GM18873 (cell line): ENCODE data around the gene TPO.

Experiments
- ATAC-seq: cut with Tn5 transposase; IDR thresholded peaks from one replicate; pipeline ENCODE4 v1.9.1; 2021; ENCODE audit warnings: mild to moderate bottlenecking, moderate library complexity, moderate number of reproducible peaks; ENCODE audit not compliant: unreplicated experiment, low FRiP score

The TPO gene

GRCh38 chr2:1440581-1440980 lies 27.3 kb downstream of the TPO start:
- ATAC-seq, result no peak

DNA sequence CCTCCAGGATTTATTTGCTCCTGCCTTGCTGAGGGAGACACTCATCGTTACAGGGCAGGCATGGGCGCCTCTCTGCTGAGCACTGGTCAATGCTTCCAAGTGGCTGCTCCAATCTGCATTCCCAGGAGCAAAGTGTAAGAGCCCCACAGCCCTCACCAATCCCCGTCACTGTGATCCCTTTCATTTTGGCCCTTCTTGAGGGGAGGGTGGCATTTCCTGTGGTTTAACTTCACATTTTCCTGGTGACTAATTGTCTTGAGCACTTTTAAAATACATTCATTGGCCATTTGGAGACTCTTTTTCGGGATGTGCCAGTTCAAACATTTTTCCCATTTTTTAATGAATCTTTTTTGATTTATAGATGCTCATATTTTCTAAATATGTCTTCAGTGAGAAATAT lies 33.0 kb downstream of the TPO start:
- ATAC-seq, result no peak

DNA sequence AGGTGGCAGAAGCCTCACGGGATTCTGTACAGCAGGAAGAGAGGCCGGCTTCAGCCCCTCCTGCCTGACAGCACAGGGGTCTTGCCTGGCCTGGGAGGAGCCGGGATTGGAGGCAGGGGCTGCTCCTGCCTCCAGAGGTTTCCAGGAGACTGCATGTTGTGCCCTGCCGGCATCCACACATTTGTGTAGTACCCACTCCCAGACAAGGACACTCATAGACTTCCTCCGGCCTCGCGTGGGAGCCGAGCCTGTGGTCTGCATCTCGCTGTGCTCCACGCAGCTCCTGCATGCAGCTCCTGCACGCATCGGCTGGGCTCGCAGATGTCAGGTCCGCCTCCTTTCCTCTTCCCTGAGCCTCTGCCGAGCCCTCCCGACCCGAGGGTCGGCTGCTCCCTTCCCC lies 34.7 kb downstream of the TPO start:
- ATAC-seq, result no peak

- ATAC-seq, result no peak
Observed at GRCh38 chr2:1450915-1451314, 37.7 kb downstream of the TPO start.

DNA sequence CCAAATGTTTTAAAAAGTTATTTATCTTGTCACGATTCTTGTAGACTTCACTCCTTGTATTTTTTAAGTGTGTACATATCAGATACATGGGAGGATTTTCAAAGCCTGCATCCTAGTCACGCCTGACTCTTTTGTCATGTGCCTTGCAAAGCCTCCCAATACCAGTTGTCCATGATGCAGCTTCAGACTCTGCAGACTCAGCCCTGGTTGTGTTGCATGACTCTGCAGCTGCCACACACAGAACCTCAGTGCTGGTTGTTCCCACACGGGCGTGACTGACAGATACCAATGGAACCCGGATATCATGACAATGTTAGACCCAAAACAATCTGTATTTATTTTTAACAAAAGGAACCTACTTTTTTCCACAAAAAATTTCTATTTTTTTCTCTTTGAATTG lies 38.2 kb downstream of the TPO start:
- no peak for ATAC-seq

DNA sequence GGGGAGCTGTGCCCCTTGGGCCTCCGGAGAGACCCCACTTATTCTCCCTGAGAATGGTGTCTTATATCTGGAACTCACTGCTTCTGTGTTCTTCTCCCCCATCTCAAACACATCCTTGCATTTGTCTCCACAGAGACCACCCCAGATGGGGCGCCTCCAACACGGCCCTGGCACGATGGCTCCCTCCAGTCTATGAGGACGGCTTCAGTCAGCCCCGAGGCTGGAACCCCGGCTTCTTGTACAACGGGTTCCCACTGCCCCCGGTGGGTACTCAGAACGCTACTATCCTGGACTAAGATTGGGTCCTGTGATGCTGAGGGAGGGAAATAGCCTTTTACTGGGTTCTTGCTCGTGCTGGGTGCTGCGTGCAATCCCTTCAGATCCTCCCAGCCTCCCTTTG lies 40.3 kb downstream of the TPO start:
- no peak for ATAC-seq

DNA sequence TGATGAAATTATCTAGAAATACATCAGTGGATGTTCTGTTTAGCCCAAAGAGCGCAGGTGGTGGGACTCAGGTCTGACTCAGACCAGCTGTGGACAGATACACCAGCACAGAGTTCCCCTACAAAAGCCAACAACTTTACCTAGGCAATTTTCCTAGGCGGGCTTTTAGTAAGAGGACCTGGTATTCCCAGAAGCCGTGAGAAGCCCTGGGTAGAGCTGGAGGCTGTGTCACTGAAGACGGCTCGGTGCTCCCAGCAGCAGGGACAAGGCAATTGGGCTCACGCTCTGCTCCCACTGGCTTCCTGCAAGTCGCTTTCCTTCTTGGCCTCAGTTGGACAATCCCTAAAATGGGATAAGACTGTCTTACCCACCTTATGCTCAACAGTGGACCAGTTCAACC lies 41.1 kb downstream of the TPO start:
- ATAC-seq, result no peak

- no peak for ATAC-seq
Observed at GRCh38 chr2:1455466-1455865, 42.2 kb downstream of the TPO start.

GRCh38 chr2:1458432-1458831 lies 45.2 kb downstream of the TPO start:
- no peak for ATAC-seq

- ATAC-seq, result no peak
Observed at GRCh38 chr2:1459727-1460126, 46.5 kb downstream of the TPO start.

DNA sequence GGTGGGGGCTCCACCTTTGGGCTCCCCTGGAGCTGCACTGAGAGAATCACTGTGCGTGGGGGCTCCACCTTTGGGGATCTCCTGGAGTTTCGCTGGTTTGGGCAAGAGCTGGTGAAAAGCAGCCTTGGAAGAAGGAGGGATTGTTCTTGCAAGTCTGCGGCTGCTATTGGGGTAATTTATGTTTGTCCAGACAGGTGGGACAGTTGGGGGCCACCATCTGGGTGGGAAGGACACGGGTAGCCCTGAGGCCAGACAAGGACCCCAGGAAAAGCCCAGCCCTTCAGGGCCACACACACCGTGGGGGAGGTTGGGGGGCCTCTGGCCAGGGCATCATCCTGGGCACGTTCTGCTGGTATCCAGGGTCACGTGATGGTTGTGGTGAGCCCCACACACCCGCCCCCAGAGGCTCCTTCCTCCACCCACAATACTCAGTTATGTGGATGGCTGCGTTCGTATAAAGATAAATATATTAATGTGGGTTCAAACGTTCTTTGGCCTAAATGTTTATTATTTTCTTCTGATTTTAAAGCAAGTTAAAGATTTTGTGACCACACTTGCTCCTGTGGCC lies 47.7 kb downstream of the TPO start:
- no peak for ATAC-seq

- ATAC-seq, result no peak
Observed at GRCh38 chr2:1461507-1462390, 48.5 kb downstream of the TPO start.

DNA sequence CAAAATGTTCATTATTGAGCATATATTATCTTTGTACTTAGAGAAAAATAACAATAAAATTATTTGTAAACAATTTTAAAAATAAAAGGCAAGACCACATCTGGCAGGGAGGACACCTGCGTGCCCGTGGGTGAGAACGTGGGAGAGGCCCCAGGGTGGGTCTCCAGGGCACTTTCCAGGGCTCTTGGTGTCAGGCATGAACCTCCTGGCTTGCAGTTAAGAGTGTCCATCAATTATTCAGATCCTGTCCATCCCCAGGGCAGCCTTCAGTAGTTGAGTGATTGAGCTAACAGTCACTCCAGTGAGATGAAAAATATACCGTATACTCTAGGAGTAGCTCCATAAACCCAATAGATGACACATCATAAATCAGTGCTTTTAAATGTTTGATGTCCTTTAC lies 49.7 kb downstream of the TPO start:
- ATAC-seq, result no peak

DNA sequence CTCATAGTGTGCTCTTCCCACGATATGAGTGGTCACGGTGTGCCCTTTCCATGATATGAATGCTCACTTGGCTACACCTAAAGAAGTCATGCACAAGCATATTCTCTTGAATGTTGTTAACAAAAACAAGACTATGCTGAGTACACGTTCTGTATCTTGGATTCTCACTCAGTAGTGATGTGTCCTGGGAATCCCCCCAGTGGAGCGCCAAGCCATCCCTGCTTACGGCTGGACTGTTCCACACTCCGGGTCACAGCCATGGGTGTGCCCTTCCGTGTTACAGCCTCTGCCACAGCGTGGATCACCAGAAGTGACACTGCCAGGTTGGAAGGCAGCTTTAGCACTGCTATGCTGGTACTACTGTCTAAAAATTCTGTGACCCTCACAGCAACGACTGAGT lies 59.1 kb downstream of the TPO start:
- no peak for ATAC-seq

- no peak for ATAC-seq
Observed at GRCh38 chr2:1476617-1477195, 63.4 kb downstream of the TPO start.

- no peak for ATAC-seq
Observed at GRCh38 chr2:1477196-1478040, 64.2 kb downstream of the TPO start.

DNA sequence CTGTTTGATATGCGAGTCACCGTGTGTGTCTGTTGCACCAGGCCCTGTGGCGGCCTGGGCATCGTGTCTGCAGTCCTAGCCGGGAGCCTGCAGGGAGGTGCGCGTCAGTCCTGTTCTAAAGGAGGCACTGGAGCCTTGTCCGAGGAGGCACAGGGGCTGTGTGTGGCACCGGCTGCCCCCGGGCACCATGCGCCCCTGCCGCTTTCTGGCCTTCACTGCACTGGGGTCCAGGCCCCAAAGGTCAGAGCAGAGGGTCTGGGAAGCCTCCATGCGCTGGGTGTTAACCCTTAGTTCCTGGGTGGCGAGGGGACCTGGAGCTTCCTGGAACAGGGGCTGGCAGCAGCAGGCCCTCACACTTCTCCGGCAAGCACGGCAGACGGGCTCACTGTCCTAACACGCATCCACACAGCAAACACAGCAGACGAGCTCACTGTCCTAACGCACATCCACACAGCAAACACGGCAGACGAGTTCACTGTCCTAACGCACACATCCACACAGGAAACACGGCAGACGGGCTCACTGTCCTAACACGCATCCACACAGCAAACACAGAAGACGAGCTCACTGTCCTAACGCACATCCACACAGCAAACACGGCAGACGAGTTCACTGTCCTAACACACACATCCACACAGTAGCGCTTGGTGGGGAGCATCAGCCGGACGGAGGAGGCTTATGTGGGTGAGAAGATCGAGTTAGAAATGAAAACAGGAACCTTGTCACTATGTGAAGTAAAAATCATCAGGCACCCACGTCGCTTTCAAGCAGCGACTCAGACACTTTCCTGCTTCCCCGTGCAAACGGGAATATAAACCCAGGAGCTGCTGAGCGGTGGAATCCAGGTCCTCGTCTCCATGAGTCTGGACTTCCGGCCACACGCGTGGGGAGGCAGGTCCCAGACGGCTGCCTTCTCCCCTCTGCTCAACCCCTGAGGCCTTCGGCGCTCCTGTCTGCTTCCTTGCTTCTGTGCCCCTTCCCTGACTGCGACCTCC lies 65.3 kb downstream of the TPO start:
- ATAC-seq, result no peak

DNA sequence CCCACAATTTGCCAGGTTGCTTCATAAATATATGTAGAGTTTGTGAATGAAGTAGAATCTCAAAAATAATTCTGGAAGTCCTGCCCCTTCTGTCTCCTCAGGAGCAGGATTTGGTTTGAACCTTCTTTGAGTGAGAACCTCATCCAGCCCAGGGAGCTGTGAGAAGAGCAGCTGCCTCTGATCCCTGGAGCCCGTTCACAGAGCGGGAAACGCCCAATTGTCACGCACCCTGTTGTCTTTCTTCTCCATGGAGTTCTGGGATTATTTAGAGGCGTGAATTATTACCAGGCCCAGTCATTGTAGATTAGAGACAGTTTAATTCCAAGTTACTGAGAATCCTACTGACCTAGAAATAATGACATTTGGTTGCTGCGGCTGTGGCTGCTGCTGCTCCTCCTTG lies 66.1 kb downstream of the TPO start:
- no peak for ATAC-seq

DNA sequence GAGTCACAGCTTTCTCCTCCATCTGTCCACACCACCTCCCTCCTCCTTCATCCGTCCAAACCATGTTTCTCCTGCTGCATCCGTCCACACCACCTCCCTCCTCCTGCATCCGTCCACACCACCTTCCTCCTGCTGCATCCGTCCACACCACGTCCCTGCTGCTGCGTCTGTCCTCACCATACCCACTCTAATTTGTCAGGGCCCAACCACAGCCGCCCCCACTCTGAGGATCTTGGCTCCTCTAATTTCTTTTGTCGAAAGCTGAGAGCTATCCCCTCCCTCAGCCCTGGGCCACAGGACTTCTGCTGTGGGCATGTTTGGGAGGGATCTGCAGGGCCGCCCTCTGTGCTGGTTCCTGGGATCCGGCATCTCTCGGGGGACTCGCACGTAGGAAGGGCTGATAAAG lies 67.4 kb downstream of the TPO start:
- no peak for ATAC-seq
